GM12872 (cell line): Measurements from ENCODE around the gene BMP7.

Experiments
- TF ChIP-seq, protein P1 (sequence below): IDR thresholded peaks from 3 replicates; pipeline ENCODE4 v1.5.1; 2011; ENCODE audit warnings: low read depth, mild to moderate bottlenecking, low read length, moderate library complexity; ENCODE audit not compliant: insufficient read depth

BMP7 gene

DNA sequence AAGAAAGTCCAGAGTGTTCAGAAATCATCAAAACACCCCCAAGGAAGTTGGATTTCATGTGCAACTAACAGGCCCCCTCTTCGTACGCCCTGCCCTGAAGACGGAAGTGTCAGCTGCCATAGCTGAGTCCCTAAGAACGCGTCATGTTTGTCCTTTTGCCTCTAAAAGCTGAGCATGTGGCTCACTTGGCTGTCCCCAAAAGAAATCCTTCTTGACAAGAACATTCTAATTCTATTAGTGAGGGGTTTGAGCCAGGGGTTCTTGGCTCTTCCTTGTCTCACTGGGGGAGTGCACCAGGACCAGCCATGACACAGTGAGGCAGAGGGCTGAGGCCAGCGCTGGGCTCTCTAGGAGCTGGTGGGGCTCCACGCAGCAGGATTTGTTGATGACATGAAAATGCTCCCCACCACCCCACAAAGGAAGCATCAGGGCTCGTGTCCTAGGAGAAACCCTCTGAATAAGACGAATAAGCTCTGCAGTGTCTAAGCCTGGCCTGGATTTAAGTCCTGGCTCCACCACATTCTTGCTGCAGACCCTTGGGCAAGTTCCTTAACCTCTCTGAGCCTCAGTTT is 43.2 kb upstream of the BMP7 start:
- TF ChIP-seq, protein P1, sequence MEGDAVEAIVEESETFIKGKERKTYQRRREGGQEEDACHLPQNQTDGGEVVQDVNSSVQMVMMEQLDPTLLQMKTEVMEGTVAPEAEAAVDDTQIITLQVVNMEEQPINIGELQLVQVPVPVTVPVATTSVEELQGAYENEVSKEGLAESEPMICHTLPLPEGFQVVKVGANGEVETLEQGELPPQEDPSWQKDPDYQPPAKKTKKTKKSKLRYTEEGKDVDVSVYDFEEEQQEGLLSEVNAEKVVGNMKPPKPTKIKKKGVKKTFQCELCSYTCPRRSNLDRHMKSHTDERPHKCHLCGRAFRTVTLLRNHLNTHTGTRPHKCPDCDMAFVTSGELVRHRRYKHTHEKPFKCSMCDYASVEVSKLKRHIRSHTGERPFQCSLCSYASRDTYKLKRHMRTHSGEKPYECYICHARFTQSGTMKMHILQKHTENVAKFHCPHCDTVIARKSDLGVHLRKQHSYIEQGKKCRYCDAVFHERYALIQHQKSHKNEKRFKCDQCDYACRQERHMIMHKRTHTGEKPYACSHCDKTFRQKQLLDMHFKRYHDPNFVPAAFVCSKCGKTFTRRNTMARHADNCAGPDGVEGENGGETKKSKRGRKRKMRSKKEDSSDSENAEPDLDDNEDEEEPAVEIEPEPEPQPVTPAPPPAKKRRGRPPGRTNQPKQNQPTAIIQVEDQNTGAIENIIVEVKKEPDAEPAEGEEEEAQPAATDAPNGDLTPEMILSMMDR: no peak

- TF ChIP-seq, protein P1: no peak
Observed at GRCh38 chr20:57308451-57309271, 42.2 kb upstream of the BMP7 start.

- TF ChIP-seq, protein P1: no peak
Observed at GRCh38 chr20:57306747-57307146, 40.3 kb upstream of the BMP7 start.

GRCh38 chr20:57301026-57301425 is 34.6 kb upstream of the BMP7 start:
- TF ChIP-seq, protein P1: no peak

DNA sequence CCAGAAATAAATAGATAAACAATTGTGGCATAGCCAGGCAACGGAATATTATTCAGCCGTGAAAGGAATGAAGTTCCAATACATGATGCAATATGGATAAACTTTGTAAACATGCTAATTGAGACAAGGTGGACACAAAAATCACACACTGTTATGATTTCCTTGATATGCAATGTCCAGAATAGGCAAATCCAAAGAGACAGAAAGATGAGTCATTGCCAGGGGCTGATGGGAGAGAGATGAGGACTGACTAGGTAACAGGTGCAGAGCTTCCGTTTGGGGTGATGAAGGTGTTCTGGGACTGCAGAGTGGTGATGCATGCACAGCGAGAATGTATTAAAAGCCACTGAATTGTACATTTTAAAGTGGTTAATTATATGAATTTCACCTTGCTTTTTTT is 32.0 kb upstream of the BMP7 start:
- TF ChIP-seq, protein P1: no peak

- TF ChIP-seq, protein P1: no peak
Observed at GRCh38 chr20:57294550-57294949, 28.1 kb upstream of the BMP7 start.

DNA sequence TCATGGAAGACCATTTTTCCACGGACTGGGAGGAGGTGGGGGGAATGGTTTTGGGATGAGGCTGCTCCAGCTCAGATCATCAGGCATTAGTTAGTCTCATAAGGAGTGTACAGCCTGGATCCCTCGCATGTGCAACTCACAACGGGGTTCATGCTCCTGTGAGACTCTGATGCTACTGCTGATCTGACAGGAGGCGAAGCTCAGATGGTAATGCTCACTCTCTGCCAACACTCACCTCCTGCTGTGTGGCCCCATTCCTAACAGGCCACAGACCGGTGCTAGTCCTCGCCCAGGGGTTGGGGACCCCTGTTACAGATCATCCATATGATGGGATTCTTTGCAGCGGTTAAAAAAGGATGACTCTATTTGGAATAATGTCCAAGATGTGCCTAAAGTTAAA is 27.6 kb upstream of the BMP7 start:
- TF ChIP-seq, protein P1: no peak
